SK-N-SH (cell line): Measurements from ENCODE around the gene TRIM51. TPM values are rescaled to one million over a fixed set of nuclear protein-coding genes. Genes with fewer than 3 reads are reported as not detected.

Experiments used
- CTCF ChIA-PET: fragments of 300-600, 350-600 bp; formaldehyde crosslinking; extraction: SDS; loops from one replicate; lab custom pipeline; 2021; lab: Yijun Ruan, JAX
- POLR2A ChIA-PET: fragments of 350-600 bp; sonication (Branson Sonifier 250); formaldehyde crosslinking; extraction: SDS; loops from one replicate; lab custom pipeline; 2020; ENCODE audit warnings: antibody characterized with exemption, inconsistent platforms; lab: Yijun Ruan, JAX
- DNase-seq: peaks from one replicate; pipeline ENCODE4 v3.0.0; 2012
- H2AFZ ChIP-seq: fragments of 200-600 bp; sonication (generic); 2 replicates; pipeline ENCODE4 v1.8.1; 2016; ENCODE audit warnings: antibody characterized with exemption, mild to moderate bottlenecking, low read depth
- H3F3A ChIP-seq: fragments of 200-600 bp; sonication (generic); replicated peaks from 2 replicates; pipeline ENCODE3; 2016; ENCODE audit warnings: antibody characterized with exemption, mild to moderate bottlenecking; ENCODE audit not compliant: insufficient read depth
- H3K27ac ChIP-seq, 2 experiments: fragments of 200-500 bp in 1 of 2; fragments of 200-600 bp in 1 of 2; sonication (Bioruptor generic) in 1 of 2; sonication (generic), shearing (Covaris generic) in 1 of 2; 2 replicates each; pipeline versions ENCODE4 v1.5.1 to v1.6.1; 2014 to 2016; ENCODE audit warnings: low read depth in 2 of 2, inconsistent platforms in 1 of 2, low read length in 1 of 2, mild to moderate bottlenecking in 1 of 2, mixed read lengths in 1 of 2
- H3K27me3 ChIP-seq: fragments of 200-600 bp; sonication (generic), shearing (Covaris generic); 2 replicates; pipeline ENCODE4 v1.6.1; 2016; ENCODE audit warnings: mixed run types; ENCODE audit not compliant: insufficient read depth
- H3K36me3 ChIP-seq, 2 experiments: fragments of 200-500 bp in 1 of 2; fragments of 200-600 bp in 1 of 2; sonication (Bioruptor generic) in 1 of 2; sonication (generic) in 1 of 2; replicated peaks in 1 of 2; 2 replicates each; pipeline versions ENCODE3 to v1.5.1; 2014 to 2016; ENCODE audit warnings: low read length in 1 of 2, mild to moderate bottlenecking in 1 of 2; ENCODE audit not compliant: insufficient read depth in 2 of 2, control insufficient read depth in 1 of 2
- H3K4me1 ChIP-seq, 2 experiments: fragments of 200-500 bp in 1 of 2; fragments of 200-600 bp in 1 of 2; sonication (Bioruptor generic) in 1 of 2; sonication (generic), shearing (Covaris generic) in 1 of 2; 2 replicates each; pipeline versions ENCODE4 v1.5.1 to v1.6.1; 2014 to 2016; ENCODE audit warnings: low read depth in 1 of 2, low read length in 1 of 2, mixed run types in 1 of 2; ENCODE audit not compliant: insufficient read depth in 2 of 2, control insufficient read depth in 1 of 2
- H3K4me2 ChIP-seq: fragments of 200-600 bp; sonication (generic), shearing (Covaris generic); 2 replicates; pipeline ENCODE4 v1.6.1; 2017; ENCODE audit warnings: mixed run types
- H3K4me3 ChIP-seq, 2 experiments: fragments of 200-500 bp in 1 of 2; fragments of 200-600 bp in 1 of 2; sonication (Bioruptor generic) in 1 of 2; sonication (generic), shearing (Covaris generic) in 1 of 2; 2 replicates each; pipeline versions ENCODE4 v1.5.1 to v1.8.1; 2014 to 2016; ENCODE audit warnings: low read depth in 2 of 2, inconsistent platforms in 1 of 2, low read length in 1 of 2, mild to moderate bottlenecking in 1 of 2, mixed read lengths in 1 of 2, moderate library complexity in 1 of 2
- H3K79me2 ChIP-seq: fragments of 200-600 bp; sonication (generic); 2 replicates; pipeline ENCODE4 v1.8.1; 2017; ENCODE audit warnings: mild to moderate bottlenecking; ENCODE audit not compliant: insufficient read depth
- H3K9ac ChIP-seq: fragments of 200-600 bp; sonication (generic); 2 replicates; pipeline ENCODE4 v1.6.1; 2017; ENCODE audit warnings: mixed run types
- H3K9me2 ChIP-seq: fragments of 200-600 bp; sonication (generic); 2 replicates; pipeline ENCODE4 v1.6.1; 2017; ENCODE audit warnings: mixed run types
- H3K9me3 ChIP-seq: fragments of 200-600 bp; sonication (generic); 2 replicates; pipeline ENCODE4 v1.6.1; 2017; ENCODE audit warnings: mixed run types, mild to moderate bottlenecking, moderate library complexity
- H4K20me1 ChIP-seq: fragments of 200-600 bp; sonication (generic); 2 replicates; pipeline ENCODE4 v1.6.1; 2017; ENCODE audit warnings: mild to moderate bottlenecking, mixed run types; ENCODE audit not compliant: insufficient read depth
- ELF1 ChIP-seq: IDR thresholded peaks from 2 replicates; pipeline ENCODE4 v1.4.0; 2012
- EP300 ChIP-seq, 2 experiments: IDR thresholded peaks; 2 replicates each; pipeline versions ENCODE4 v1.4.0 to v1.6.1; 2012; ENCODE audit warnings: borderline replicate concordance in 1 of 2, low read depth in 1 of 2, low read length in 1 of 2
- EZH2phosphoT487 ChIP-seq: fragments of 200-600 bp; sonication (generic); IDR thresholded peaks from 2 replicates; pipeline ENCODE4 v1.6.1; 2017; ENCODE audit warnings: low read depth, mixed run types, mild to moderate bottlenecking, antibody characterized with exemption, moderate library complexity, borderline replicate concordance
- FOSL2 ChIP-seq: IDR thresholded peaks from 2 replicates; pipeline ENCODE4 v1.4.0; 2012; ENCODE audit warnings: low read depth, mild to moderate bottlenecking, moderate library complexity, borderline replicate concordance
- FOXJ3 ChIP-seq: sonication (generic); formaldehyde crosslinking; IDR thresholded peaks from 2 replicates; pipeline ENCODE4 v1.5.1; 2020; ENCODE audit warnings: mild to moderate bottlenecking, missing genetic modification reagents
- GABPA ChIP-seq: IDR thresholded peaks from 2 replicates; pipeline ENCODE4 v1.4.0; 2012; ENCODE audit warnings: low read depth, mild to moderate bottlenecking
- IRF3 ChIP-seq: fragments of 150-350 bp; IDR thresholded peaks from 2 replicates; pipeline ENCODE4 v1.6.1; 2016; ENCODE audit warnings: mild to moderate bottlenecking, low read depth, low read length
- JUND ChIP-seq: IDR thresholded peaks from 2 replicates; pipeline ENCODE4 v1.4.0; 2012
- MXI1 ChIP-seq: IDR thresholded peaks from 2 replicates; pipeline ENCODE4 v1.6.1; 2012; ENCODE audit warnings: mild to moderate bottlenecking, low read depth, low read length, improper control_type of control experiment
- NFIC ChIP-seq: IDR thresholded peaks from 2 replicates; pipeline ENCODE4 v1.4.0; 2012; ENCODE audit warnings: borderline replicate concordance
- PBX3 ChIP-seq: IDR thresholded peaks from 2 replicates; pipeline ENCODE4; 2012
- POLR2AphosphoS5 ChIP-seq: IDR thresholded peaks from 2 replicates; pipeline ENCODE4 v1.6.1; 2012; ENCODE audit warnings: low read depth, low read length
- REST ChIP-seq: IDR thresholded peaks from 2 replicates; pipeline ENCODE4 v1.6.1; 2012; ENCODE audit warnings: mild to moderate bottlenecking, low read depth, low read length, moderate library complexity
- RFX5 ChIP-seq: IDR thresholded peaks from 2 replicates; pipeline ENCODE4 v1.6.1; 2012; ENCODE audit warnings: mild to moderate bottlenecking, improper control_type of control experiment, low read length
- SIN3A ChIP-seq: IDR thresholded peaks from 2 replicates; pipeline ENCODE4 v1.6.1; 2012; ENCODE audit warnings: low read depth, mild to moderate bottlenecking, low read length, moderate library complexity, borderline replicate concordance
- TAF1 ChIP-seq: IDR thresholded peaks from 2 replicates; pipeline ENCODE4 v1.6.1; 2012; ENCODE audit warnings: low read depth, mild to moderate bottlenecking, low read length, moderate library complexity, borderline replicate concordance
- TCF12 ChIP-seq: IDR thresholded peaks from 2 replicates; pipeline ENCODE4 v1.4.0; 2012
- USF2 ChIP-seq: fragments of 150-350 bp; IDR thresholded peaks from 2 replicates; pipeline ENCODE4 v1.6.1; 2017; ENCODE audit warnings: antibody characterized with exemption, low read length, low read depth, borderline replicate concordance
- WGBS: methylation state at CpG from one replicate; pipeline ENCODE4 v1.1.6; 2017; ENCODE audit warnings: low lambda C conversion rate; 5-methylcytosine and 5-hydroxymethylcytosine counted together
- polyA plus RNA-seq, 3 experiments: library from polyadenylated mRNA; depleted of rRNA; stranded (reverse); fragments of >200 nt; gene quantifications; 2 replicates each; pipeline ENCODE4 v1.2.3, GENCODE V29; 2012
- small RNA-seq, 7 experiments: library from RNA; depleted of rRNA; stranded (forward); fragments of <200 nt; gene quantifications; one replicate each; pipeline ENCODE3, GENCODE V24; 2012

Gene TRIM51
- polyA plus RNA-seq, 1 of the 3 experiments (the other 2 are of a cell fraction): not detected

- TF ChIP-seq USF2 (no peak), REST (no peak), MXI1 (no peak), TCF12 (no peak), RFX5 (no peak), ELF1 (no peak), EP300 (IDR thresholded peaks at IDR 0.05; ENCODE audit: borderline replicate concordance in 1 of 2, low read depth in 1 of 2, low read length in 1 of 2) (no peak), GABPA (no peak), TAF1 (no peak), EZH2phosphoT487 (no peak), JUND (no peak), SIN3A (no peak), POLR2AphosphoS5 (no peak), PBX3 (no peak), IRF3 (no peak), NFIC (no peak), FOXJ3 (CRISPR knock-in tag) (no peak), FOSL2 (no peak)
Measured at GRCh38 chr11:55936300-55936699, 53.2 kb downstream of the TRIM51 start, which contains the start of gene OR5I1. OR5I1 (minus strand) TSS chr11:55936400; CDS start chr11:55936400, 0 bp downstream.

More at GRCh38 chr11:55936300-55936699, 53.2 kb downstream of the TRIM51 start, which contains the start of gene OR5I1:
- ChIA-PET POLR2A (no interaction called here), CTCF (interaction anchor here (0.9 kb wide), 1 partner anchor 1313 kb away, joined by 3 read pairs; no protein-coding TSS in a partner anchor)
- no peak for DNase-seq
- H3K9me3 ChIP-seq: no peaks in the 10 kb centered on the region
- no peaks in the 10 kb centered on the region for H3F3A ChIP-seq
- no peak within 1 kb of the TSS for H3K4me2 ChIP-seq
- no peak within 1 kb of the TSS for H3K9ac ChIP-seq
- no peaks in the 10 kb centered on the region for H3K9me2 ChIP-seq
- no peak within 1 kb of the TSS for H2AFZ ChIP-seq
- 0% methylated on average over 2 of the region's 2 CpGs for WGBS
- no peaks in the 10 kb centered on the region for H4K20me1 ChIP-seq
- no peak within 1 kb of the TSS for H3K4me3 ChIP-seq
- no peaks in the 10 kb centered on the region for H3K27me3 ChIP-seq
- H3K36me3 ChIP-seq: no peaks in the 10 kb centered on the region
- no peaks in the 10 kb centered on the region for H3K4me1 ChIP-seq
- no peaks in the 10 kb centered on the region for H3K79me2 ChIP-seq
- H3K27ac ChIP-seq: no peak within 1 kb of the TSS

Small RNA genes lying within 50 kb of the gene (small RNA-seq; reads per million reads assigned to genes)
- 0 reads per million in 7 experiments for gene AC036111.3

Other genes with a start within 250 kb of the TRIM51 start
- not detected in 2 replicates for gene OR4P4, start 248.2 kb upstream of the TRIM51 start, polyA plus RNA-seq (2012; rRNA removed)
- not detected in 2 replicates for gene OR4S2, start 235.0 kb upstream of the TRIM51 start, polyA plus RNA-seq (2012; rRNA removed)
- gene OR4C6, start 221.1 kb upstream of the TRIM51 start, polyA plus RNA-seq (2012; rRNA removed): not detected in 2 replicates
- not detected in 2 replicates for gene OR5D13, start 109.9 kb upstream of the TRIM51 start, polyA plus RNA-seq (2012; rRNA removed)
- not detected in 2 replicates for gene OR5D14, start 87.7 kb upstream of the TRIM51 start, polyA plus RNA-seq (2012; rRNA removed)
- gene OR5L1, start 71.9 kb upstream of the TRIM51 start, polyA plus RNA-seq (2012; rRNA removed): not detected in 2 replicates
- not detected in 2 replicates for gene OR5D18, start 63.7 kb upstream of the TRIM51 start, polyA plus RNA-seq (2012; rRNA removed)
- gene OR5L2, start 56.1 kb upstream of the TRIM51 start, polyA plus RNA-seq (2012; rRNA removed): not detected in 2 replicates
- not detected in 2 replicates for gene OR5D16, start 44.5 kb upstream of the TRIM51 start, polyA plus RNA-seq (2012; rRNA removed)
- not detected in 2 replicates for gene OR5W2, start 31.3 kb downstream of the TRIM51 start, polyA plus RNA-seq (2012; rRNA removed)
- gene OR5I1, start 53.1 kb downstream of the TRIM51 start, polyA plus RNA-seq (2012; rRNA removed): not detected in 2 replicates
- not detected in 2 replicates for gene OR10AG1, start 86.6 kb downstream of the TRIM51 start, polyA plus RNA-seq (2012; rRNA removed)
- not detected in 2 replicates for gene OR5F1, start 111.3 kb downstream of the TRIM51 start, polyA plus RNA-seq (2012; rRNA removed)
- not detected in 2 replicates for gene OR5AS1, start 144.4 kb downstream of the TRIM51 start, polyA plus RNA-seq (2012; rRNA removed)
- not detected in 2 replicates for gene OR8I2, start 210.0 kb downstream of the TRIM51 start, polyA plus RNA-seq (2012; rRNA removed)
- not detected in 2 replicates for gene OR8H2, start 220.4 kb downstream of the TRIM51 start, polyA plus RNA-seq (2012; rRNA removed)
- not detected in 2 replicates for gene OR8H3, start 239.1 kb downstream of the TRIM51 start, polyA plus RNA-seq (2012; rRNA removed)